ENCODE data around the gene SLC8A1.

Gene SLC8A1

DNA sequence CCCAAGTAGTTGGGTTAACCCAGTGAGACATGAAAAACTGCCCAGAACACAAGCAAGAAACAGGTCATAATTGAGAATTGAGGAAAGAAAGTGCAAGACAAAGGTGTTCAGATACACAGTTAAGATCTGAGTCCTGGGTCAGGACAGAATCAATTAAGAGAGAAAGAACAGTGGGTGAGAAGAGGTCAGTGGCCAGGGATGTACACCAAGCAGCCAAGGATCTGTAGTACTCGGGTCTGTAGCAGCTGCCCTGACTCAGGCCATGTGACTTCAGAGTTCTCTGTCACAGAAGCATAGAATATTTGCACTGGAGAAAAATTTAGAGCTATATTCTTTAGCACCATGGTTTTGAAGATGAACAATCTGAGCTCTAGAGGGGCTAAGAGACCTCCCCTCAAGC is 141.6 kb downstream of the SLC8A1 start:
- no peak for DNase-seq (ENCODE audit: low read depth)

- no peak for DNase-seq (ENCODE audit: low read depth)
Observed at GRCh38 chr2:40304340-40304739, 147.6 kb downstream of the SLC8A1 start.

GRCh38 chr2:40303746-40304145 is 148.1 kb downstream of the SLC8A1 start:
- no peak for DNase-seq (ENCODE audit: low read depth)

GRCh38 chr2:40302751-40303325 is 149.1 kb downstream of the SLC8A1 start:
- DNase-seq (ENCODE audit: low read depth) = no peak

GRCh38 chr2:40300391-40300790 is 151.5 kb downstream of the SLC8A1 start:
- DNase-seq (ENCODE audit: low read depth) = no peak

- no peak for DNase-seq (ENCODE audit: low read depth)
Observed at GRCh38 chr2:40299781-40300180, 152.1 kb downstream of the SLC8A1 start.

- DNase-seq (ENCODE audit: low read depth) = no peak
Observed at GRCh38 chr2:40299173-40299572, 152.7 kb downstream of the SLC8A1 start.

DNA sequence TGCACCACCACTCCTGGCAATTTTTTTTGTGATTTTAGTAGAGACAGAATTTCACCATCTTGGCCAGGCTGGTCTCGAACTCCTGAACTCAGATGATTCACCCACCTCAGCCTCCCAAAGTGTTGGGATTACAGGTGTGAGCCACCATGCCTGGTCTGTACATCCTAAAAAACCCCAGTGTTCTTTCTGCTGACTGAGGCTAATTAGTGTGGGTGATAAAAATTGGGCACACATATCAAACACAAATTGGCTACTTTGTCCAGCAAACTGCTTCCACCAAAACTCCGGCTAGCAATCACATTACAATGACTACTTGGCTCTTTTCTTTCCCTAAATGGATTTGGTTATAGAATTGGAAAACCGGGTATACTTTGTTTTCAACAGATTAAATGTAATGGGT is 153.9 kb downstream of the SLC8A1 start:
- no peak for DNase-seq (ENCODE audit: low read depth)

DNA sequence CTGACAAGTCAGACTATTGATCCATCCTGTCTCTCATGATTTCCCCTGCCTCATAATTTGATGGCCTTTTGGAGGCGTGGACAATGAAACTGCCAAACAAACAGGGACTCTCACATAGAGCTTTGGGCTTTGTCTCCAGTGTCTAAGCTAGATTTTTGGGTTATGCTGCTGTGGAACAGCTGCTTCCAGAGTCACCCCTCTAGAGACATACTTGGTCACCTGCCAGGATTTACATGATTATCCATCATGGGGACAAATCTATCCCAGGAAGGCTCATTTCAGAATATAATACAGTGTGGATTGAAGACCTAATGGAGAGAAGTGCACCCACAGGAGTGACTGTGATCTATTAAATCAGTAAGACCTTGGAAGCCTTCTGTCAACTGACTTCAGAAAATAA is 159.6 kb downstream of the SLC8A1 start:
- DNase-seq (ENCODE audit: low read depth) = no peak

GRCh38 chr2:40289771-40290404 is 162.0 kb downstream of the SLC8A1 start:
- no peak for DNase-seq (ENCODE audit: low read depth)

GRCh38 chr2:40287773-40288172 is 164.1 kb downstream of the SLC8A1 start:
- no peak for DNase-seq (ENCODE audit: low read depth)

DNA sequence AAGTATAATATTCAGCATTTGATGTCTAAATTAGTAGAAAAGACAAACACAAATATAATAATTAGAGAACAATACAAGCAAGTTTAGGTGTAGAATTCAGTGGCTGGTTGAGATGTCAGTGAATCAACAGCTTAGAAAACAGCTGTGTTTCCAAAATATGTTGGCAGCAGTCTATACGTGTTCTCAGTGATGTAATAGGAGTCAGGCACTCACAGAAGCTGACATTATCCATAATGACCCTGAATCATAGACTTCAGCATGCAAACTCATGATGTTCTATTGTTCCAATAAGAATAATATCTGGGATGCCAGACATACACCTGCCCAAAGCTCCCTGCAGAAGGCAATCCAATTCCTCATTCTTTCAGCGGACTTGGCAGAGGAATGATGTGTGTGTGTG is 164.7 kb downstream of the SLC8A1 start:
- DNase-seq (ENCODE audit: low read depth) = no peak

DNA sequence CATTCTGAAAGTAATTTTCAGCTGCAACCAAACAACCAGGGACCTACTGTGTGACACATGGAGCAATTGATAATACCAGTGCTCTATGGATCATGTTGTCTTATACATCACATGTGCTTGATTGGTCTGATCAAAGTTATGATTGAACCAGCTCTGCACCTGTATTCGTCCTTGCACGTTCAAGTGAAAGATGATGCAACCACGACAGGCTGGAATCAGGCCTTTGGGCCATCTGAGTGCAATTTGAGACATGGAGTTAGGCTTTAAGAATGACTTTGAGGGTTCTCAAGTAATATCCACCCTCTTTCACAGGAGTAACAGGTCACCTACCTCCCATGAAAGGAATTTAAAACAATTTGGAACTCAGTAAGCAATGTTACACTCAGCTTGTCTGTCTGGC is 165.2 kb downstream of the SLC8A1 start:
- DNase-seq (ENCODE audit: low read depth) = no peak

GRCh38 chr2:40285391-40285790 is 166.5 kb downstream of the SLC8A1 start:
- DNase-seq (ENCODE audit: low read depth) = no peak

DNA sequence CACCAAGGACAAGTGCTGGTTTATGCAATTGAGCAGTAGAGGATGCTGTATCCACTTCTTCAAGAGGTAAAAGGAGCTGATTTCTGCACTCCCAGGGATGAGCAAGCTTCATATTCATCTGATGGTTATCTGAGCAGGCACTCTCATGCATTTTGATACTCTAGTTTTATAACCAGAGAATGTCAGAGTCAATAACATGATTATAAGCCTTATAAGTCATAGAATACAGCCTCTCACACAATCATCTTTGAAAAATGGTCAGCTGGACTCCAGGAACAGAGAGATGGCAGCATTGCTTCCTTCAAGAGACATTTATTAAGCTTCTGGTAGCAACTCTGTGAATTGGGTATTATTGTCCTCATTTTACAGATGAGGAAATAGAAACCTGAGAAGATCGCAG is 167.1 kb downstream of the SLC8A1 start:
- DNase-seq (ENCODE audit: low read depth) = no peak

DNA sequence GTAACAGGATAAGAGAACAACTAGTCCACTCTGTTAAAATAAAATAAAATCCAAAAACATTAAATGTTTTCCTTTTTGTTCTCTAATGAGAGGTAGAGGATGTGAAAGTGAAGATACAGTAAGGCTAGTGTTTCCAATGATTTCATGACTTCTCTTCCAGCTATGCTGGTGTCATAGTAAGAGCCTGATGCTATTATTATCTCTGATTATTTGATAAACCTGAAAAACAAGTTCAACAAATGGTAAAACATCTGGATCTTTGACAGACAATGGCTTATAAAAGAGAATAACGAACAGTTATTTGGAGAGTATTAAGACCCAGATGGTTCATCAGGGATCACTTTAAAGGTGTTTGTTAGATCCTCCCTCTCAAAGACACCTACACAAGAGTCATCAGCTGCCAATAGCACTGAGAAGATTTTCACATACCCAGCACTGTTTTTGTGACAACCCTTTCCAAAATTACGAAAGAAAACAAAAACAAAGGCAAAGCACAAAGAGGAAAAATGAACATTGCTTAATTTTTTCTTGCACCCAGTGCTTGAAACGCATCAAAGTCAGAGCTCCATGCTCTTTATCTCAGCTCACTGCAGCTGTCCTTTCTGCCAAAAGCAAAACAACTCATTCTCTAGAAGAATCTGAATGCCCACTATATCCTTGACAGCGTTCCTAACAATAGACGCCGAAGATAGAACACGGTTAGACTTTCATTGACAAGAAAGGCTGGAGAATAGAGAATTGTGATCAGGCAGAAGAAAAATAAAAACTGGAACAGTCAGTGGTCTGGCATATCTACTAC is 168.6 kb downstream of the SLC8A1 start:
- DNase-seq (ENCODE audit: low read depth) = no peak

- DNase-seq (ENCODE audit: low read depth) = no peak
Observed at GRCh38 chr2:40282428-40282827, 169.5 kb downstream of the SLC8A1 start.

DNA sequence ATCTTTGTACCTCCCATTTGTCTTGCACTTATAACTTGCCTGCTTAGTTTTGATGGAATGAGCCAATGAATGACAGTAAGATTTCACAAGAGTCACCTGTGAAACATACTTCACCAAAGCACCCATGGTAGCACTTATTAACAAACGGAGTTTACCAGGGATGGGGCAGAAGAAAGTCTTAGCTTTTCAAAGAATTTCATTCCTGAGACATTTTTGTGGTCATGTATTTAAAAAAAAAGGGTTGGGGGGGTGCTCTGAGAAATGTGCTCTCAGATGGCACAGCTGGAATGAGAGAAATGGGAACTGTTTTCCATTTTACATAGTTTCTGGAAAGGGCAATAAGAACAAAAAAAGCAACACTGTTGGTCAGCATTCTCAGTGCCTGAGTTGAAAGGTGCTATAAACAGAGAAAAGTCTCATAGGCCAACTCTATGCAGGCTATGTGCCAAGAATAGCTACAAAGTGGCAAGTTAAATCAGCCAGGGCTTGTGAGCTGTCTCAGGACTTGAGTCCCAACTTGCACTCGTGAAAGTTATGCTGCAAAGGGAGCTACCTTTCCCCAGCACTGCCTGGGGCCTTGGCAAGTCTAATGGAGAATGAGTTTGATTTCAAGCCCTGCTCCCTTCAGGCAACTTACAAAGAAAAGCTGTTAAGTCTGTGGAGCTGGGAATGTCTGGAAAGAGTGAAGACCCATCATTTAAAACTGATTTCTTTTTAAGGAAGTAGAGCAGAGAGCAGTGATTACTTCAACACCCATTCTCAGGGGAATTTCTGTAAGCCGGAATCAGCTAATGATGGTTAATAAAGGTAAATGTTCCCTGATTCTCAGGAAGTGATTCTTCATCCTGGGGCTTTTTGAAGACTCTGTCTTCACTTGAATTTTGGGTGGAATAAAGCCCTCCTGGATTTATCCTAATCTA is 170.6 kb downstream of the SLC8A1 start:
- DNase-seq (ENCODE audit: low read depth) = no peak

GRCh38 chr2:40279482-40279881 is 172.4 kb downstream of the SLC8A1 start:
- no peak for DNase-seq (ENCODE audit: low read depth)

- DNase-seq (ENCODE audit: low read depth) = no peak
Observed at GRCh38 chr2:40279001-40279400, 172.9 kb downstream of the SLC8A1 start.

DNA sequence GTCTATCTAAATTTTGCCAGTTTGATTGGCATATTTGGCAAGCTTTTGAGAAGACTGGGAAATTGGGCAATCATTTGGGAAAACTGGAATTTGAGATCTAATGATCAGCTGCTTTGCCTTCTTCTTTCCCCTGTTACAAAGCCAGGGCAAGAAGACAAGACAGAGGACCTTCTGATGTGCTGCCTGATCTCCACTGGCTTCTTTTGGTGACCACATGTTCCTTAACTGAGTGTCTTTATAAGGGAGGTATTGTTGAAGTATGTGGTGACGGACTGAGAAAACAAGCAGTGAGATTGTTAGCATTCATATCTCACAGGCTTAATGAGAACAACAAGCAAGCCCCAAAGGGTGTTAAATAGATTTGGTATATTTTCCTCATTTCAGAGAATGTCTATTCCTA is 175.8 kb downstream of the SLC8A1 start:
- no peak for DNase-seq (ENCODE audit: low read depth)

GRCh38 chr2:40274270-40274669 is 177.6 kb downstream of the SLC8A1 start:
- no peak for DNase-seq (ENCODE audit: low read depth)
